ENCODE data around the gene CCDC127. TPM values are rescaled to one million over a fixed set of nuclear protein-coding genes. Genes with fewer than 3 reads are reported as not detected.
A peak's percentile ranks its signal among the peaks of the same experiment; 100 is the strongest.
"Not testable (repeated sequence)": the region's sequence is repeated elsewhere in the genome, so short reads cannot be mapped to it uniquely, and the experiment has no call there.

Gene CCDC127, protein sequence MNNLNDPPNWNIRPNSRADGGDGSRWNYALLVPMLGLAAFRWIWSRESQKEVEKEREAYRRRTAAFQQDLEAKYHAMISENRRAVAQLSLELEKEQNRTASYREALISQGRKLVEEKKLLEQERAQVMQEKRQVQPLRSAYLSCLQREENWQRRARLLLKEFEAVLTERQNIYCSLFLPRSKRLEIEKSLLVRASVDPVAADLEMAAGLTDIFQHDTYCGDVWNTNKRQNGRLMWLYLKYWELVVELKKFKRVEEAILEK
- total RNA-seq (2022) (10.5 TPM in 2 replicates), Bru-seq, nascent RNA (percentile 68 among the genes with signal in this experiment), BruChase-seq, experiment 1, labeled RNA remaining after a 2-hour chase (percentile 83 among the genes with signal in this experiment), BruChase-seq, experiment 2, labeled RNA remaining after a 6-hour chase (percentile 74 among the genes with signal in this experiment)
- long read RNA-seq, full-length matches to known transcripts: 38 of 46 reads
- long read RNA-seq, partial matches to known transcripts: 0 of 46 reads
- long read RNA-seq, other reads (novel, unspliced or antisense): 8 of 46 reads

- intact Hi-C loops (cut with micrococcal nuclease; ENCODE audit: unreplicated experiment): loop anchor here (2.0 kb wide), 1 partner anchor 53 kb away; the partner anchor contains the start of gene PDCD6
- ChIA-PET POLR2A (interaction anchor here (0.6 to 2.5 kb wide), 5 partner anchors 8 to 254 kb away, joined by 3 to 19 read pairs (median 4); partner anchors contain the start of gene PDCD6), CTCF (interaction anchor here (0.6 to 1.6 kb wide), 9 partner anchors 16 to 1420 kb away, joined by 3 to 5 read pairs (median 4); partner anchors contain the start of gene PDCD6)
- not testable (repeated sequence) for H3K27me3 Mint-ChIP-seq (ENCODE audit: insufficient read depth, unreplicated experiment); H3K9me3 Mint-ChIP-seq (ENCODE audit: unreplicated experiment); H3K27me3 ChIP-seq (replicated peaks; ENCODE audit: control insufficient read depth, insufficient read depth, low read length); H3K9me3 ChIP-seq; H3K36me3 ChIP-seq (ENCODE audit: control insufficient read depth, insufficient read depth, low read length); H3K4me1 Mint-ChIP-seq (ENCODE audit: low read depth, unreplicated experiment); H3K4me1 ChIP-seq
- DNase-seq: peak; percentile 94 to 97
- H3K27ac Mint-ChIP-seq (ENCODE audit: unreplicated experiment): peak within 1 kb of the TSS; percentile 75
- peak within 1 kb of the TSS; percentile 99 for H3K4me3 ChIP-seq (ENCODE audit: low read depth, low read length)
- TF ChIP-seq CTCF (IDR thresholded peaks at IDR 0.05; ENCODE audit: insufficient read depth in 1 of 2, low read depth in 1 of 2, low read length in 1 of 2, severe bottlenecking in 1 of 2, unreplicated experiment in 1 of 2): peak; percentile 54 to 56
- peaks cover 50% of the 10 kb centered on the region for H3K36me3 Mint-ChIP-seq (ENCODE audit: insufficient read depth, unreplicated experiment)
- H3K4me3 Mint-ChIP-seq (ENCODE audit: unreplicated experiment): peak within 1 kb of the TSS; percentile 84
- BruUV-seq (replicated peaks): TSS peak; percentile 51
These were observed at the start of gene CCDC127, which contains the start of gene SDHA for GRCh38 chr5:217494-218456. TSS of gene CCDC127 (minus strand) at chr5:218153. CDS start at chr5:216849, 1,304 bp downstream. TSS of gene SDHA (plus strand) at chr5:218320. CDS start at chr5:218356, 36 bp downstream.

GRCh38 chr5:267716-268115 lies 49.8 kb upstream of the CCDC127 start:
- Histone ChIP-seq H3K36me3 (ENCODE audit: control insufficient read depth, insufficient read depth, low read length) (no peaks in the 10 kb centered on the region), H3K4me3 (ENCODE audit: low read depth, low read length) (no peak overlapping the region), H3K27me3 (replicated peaks; ENCODE audit: control insufficient read depth, insufficient read depth, low read length) (no peaks in the 10 kb centered on the region), H3K9me3 (no peaks in the 10 kb centered on the region), H3K4me1 (peaks cover 7% of the 10 kb centered on the region; the same call in 1 of the 2 replicates)
- TF ChIP-seq CTCF (IDR thresholded peaks at IDR 0.05; ENCODE audit: insufficient read depth in 1 of 2, low read depth in 1 of 2, low read length in 1 of 2, severe bottlenecking in 1 of 2, unreplicated experiment in 1 of 2): no peak
- Mint-ChIP-seq H3K36me3 (ENCODE audit: insufficient read depth, unreplicated experiment) (peaks cover 34% of the 10 kb centered on the region), H3K4me3 (ENCODE audit: unreplicated experiment) (no peak overlapping the region), H3K27me3 (ENCODE audit: insufficient read depth, unreplicated experiment) (no peaks in the 10 kb centered on the region), H3K9me3 (ENCODE audit: unreplicated experiment) (no peaks in the 10 kb centered on the region), H3K4me1 (ENCODE audit: low read depth, unreplicated experiment) (peaks cover 10% of the 10 kb centered on the region), H3K27ac (ENCODE audit: unreplicated experiment) (no peak overlapping the region)
- no TSS peak for BruUV-seq (replicated peaks)
- POLR2A ChIA-PET: no interaction called here
- DNase-seq: no peak
- intact Hi-C loops (cut with micrococcal nuclease; ENCODE audit: unreplicated experiment): no loop called here
- CTCF ChIA-PET: no interaction called here

DNA sequence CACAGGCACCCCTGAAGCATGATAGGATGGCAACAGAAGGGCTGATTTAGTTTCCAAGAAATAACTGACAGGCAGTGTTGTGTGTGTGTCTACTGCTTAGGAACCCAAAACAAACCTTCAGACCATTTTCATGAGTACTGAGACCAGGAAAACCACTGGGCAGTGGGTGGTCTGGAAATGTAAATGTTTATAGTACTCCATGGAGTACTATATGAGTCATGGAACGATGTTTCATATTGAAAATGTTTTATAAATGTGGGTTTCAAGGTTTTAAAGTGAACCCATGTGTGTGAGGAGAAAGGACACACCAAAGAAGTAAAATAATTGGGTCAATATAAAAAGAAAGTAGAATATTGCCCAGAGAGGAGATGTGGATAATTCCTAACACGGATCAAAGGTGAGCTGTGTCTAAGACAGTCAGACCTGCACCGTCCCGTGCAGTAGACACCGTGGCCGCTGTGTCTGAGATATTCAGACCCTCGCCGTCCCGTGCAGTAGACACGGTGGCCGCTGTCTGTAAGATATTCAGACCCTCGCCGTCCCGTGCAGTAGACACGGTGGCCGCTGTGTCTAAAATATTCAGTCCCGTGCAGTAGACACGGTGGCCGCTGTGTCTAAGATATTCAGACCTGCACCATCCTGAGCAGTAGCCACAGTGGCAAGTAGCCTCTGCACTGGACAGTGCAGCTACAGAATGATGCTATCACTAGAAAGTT lies 48.5 kb upstream of the CCDC127 start:
- H3K4me1 Mint-ChIP-seq (ENCODE audit: low read depth, unreplicated experiment); H3K27ac Mint-ChIP-seq (ENCODE audit: unreplicated experiment); intact Hi-C loops (cut with micrococcal nuclease; ENCODE audit: unreplicated experiment); CTCF ChIA-PET; H3K4me3 Mint-ChIP-seq (ENCODE audit: unreplicated experiment); BruUV-seq (replicated peaks); H3K27me3 ChIP-seq (replicated peaks; ENCODE audit: control insufficient read depth, insufficient read depth, low read length); H3K36me3 ChIP-seq (ENCODE audit: control insufficient read depth, insufficient read depth, low read length); H3K4me1 ChIP-seq; H3K4me3 ChIP-seq (ENCODE audit: low read depth, low read length); H3K9me3 Mint-ChIP-seq (ENCODE audit: unreplicated experiment); H3K27me3 Mint-ChIP-seq (ENCODE audit: insufficient read depth, unreplicated experiment); POLR2A ChIA-PET; H3K9me3 ChIP-seq; DNase-seq: not testable (repeated sequence)
- peaks cover 36% of the 10 kb centered on the region for H3K36me3 Mint-ChIP-seq (ENCODE audit: insufficient read depth, unreplicated experiment)
